ENCODE data around the gene FBXL16. TPM values are rescaled to one million over a fixed set of nuclear protein-coding genes. Genes with fewer than 3 reads are reported as not detected.
A peak's percentile ranks its signal among the peaks of the same experiment; 100 is the strongest.

Gene FBXL16
- total and polyA plus RNA-seq, 9 of the 15 experiments (the other 6 are each of a cell fraction or from before 2014, with no cell fraction given) = 0.21 to 8.2 (median 1.7) TPM

GRCh38 chr16:674968-675883, 30.4 kb downstream of the FBXL16 start, which contains the start of gene RHBDL1 (continued):
- peak in 2 of 3 experiments; percentile 5 to 13 for TF ChIP-seq YY1 (IDR thresholded peaks at IDR 0.05; ENCODE audit: borderline replicate concordance in 1 of 3, control insufficient read depth in 1 of 3, extremely low read depth in 1 of 3, insufficient read depth in 3 of 3, insufficient read length in 1 of 3, insufficient replicate concordance in 2 of 3, low read depth in 1 of 3, low read length in 2 of 3)
- no peak for TF ChIP-seq ZNF311 (CRISPR knock-in tag; IDR thresholded peaks at IDR 0.05)
- TF ChIP-seq SETDB1 (IDR thresholded peaks at IDR 0.05; ENCODE audit: low read length) = no peak
- no peak for TF ChIP-seq CHD2 (IDR thresholded peaks at IDR 0.05; ENCODE audit: low read depth, low read length)
- no peak for TF ChIP-seq ZNF398 (CRISPR knock-in tag; IDR thresholded peaks at IDR 0.05)
- TF ChIP-seq ETS2 (tag; IDR thresholded peaks at IDR 0.05; ENCODE audit: borderline replicate concordance, poor library complexity, severe bottlenecking) = no peak
- TF ChIP-seq PHF20 (IDR thresholded peaks at IDR 0.05; ENCODE audit: partially characterized antibody) = peak; percentile 17
- TF ChIP-seq ZBTB11 (CRISPR knock-in tag; IDR thresholded peaks at IDR 0.05) = no peak
- no peak for TF ChIP-seq HDAC6 (IDR thresholded peaks at IDR 0.05; ENCODE audit: low read depth, low read length)
- no peak for TF ChIP-seq FOXO4 (CRISPR knock-in tag; IDR thresholded peaks at IDR 0.05)
- no peak for TF ChIP-seq PRPF4 (IDR thresholded peaks at IDR 0.05; ENCODE audit: insufficient read depth, low read depth, low read length, poor library complexity, severe bottlenecking)
- TF ChIP-seq PTTG1 (tag; IDR thresholded peaks at IDR 0.05; ENCODE audit: low read depth) = no peak
- no peak for TF ChIP-seq HMG20A (CRISPR knock-in tag; conservative IDR thresholded peaks at IDR 0.05)
- TF ChIP-seq POLR2AphosphoS2 (IDR thresholded peaks at IDR 0.05; ENCODE audit: low read length) = peak; percentile 89

Measured in K562 (cell line).